HG02870 (cell line): ENCODE measurements around the gene SLC28A2.

ENCODE experiments used
- ATAC-seq: cut with Tn5 transposase; IDR thresholded peaks from one replicate; pipeline ENCODE4 v1.9.1; 2021; ENCODE audit warnings: mild to moderate bottlenecking, moderate library complexity; ENCODE audit not compliant: unreplicated experiment

SLC28A2 gene

GRCh38 chr15:45326280-45326679 lies 74.2 kb downstream of the SLC28A2 start:
- ATAC-seq = no peak

- no peak for ATAC-seq
Measured at GRCh38 chr15:45326741-45327140, 74.7 kb downstream of the SLC28A2 start.
